A673 (cell line): Measurements from ENCODE around the gene VSTM2L.

Experiments used
- EZH2 ChIP-seq: fragments of 200-600 bp; sonication (generic); IDR thresholded peaks from 2 replicates; pipeline ENCODE4 v1.6.1; 2017; ENCODE audit warnings: borderline replicate concordance, low read depth, mild to moderate bottlenecking, mixed read lengths, antibody characterized with exemption, low read length; ENCODE audit not compliant: poor library complexity, severe bottlenecking
- TF ChIP-seq, protein P1 (sequence below): fragments of 300-800, 200-600 bp; sonication (generic); conservative IDR thresholded peaks from 2 replicates; pipeline ENCODE4 v1.5.1; 2017; ENCODE audit warnings: low read depth, mild to moderate bottlenecking, antibody characterized with exemption, low read length, moderate library complexity, mixed read lengths

DNA sequence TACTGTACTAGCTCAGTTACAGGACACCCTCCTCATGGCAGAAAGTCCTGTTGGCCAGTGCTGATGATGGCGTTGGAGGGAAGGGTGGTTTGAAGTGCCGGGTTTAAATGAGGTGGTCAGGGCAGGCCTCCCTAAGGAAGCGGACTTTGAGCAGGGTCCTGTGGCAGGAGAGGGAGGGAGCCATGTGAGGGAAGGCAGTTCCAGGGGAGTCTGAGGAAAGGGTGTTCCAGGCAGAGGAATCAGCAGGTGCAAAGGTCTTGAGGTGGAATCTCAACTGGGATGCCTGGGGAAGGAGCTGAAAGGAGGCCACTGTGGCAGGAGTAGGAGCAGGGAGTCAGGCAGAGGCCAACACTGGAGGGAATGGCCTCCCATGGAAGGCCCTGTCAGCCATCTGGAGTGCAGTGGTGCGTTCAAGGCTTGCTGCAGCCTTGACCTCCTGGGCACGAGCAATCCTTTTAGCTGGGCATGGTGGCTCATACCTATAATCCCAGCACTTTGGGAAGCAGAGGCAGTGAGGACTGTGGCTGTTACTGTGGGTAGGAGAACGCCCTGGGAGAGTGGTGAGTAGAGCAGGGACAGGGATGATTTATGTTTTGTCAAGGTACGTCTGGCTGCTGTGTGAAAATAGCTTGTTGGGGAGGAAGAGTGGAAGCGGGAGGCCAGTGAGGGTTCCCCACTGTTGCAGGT, 26.2 kb downstream of the VSTM2L start:
- TF ChIP-seq, protein P1, sequence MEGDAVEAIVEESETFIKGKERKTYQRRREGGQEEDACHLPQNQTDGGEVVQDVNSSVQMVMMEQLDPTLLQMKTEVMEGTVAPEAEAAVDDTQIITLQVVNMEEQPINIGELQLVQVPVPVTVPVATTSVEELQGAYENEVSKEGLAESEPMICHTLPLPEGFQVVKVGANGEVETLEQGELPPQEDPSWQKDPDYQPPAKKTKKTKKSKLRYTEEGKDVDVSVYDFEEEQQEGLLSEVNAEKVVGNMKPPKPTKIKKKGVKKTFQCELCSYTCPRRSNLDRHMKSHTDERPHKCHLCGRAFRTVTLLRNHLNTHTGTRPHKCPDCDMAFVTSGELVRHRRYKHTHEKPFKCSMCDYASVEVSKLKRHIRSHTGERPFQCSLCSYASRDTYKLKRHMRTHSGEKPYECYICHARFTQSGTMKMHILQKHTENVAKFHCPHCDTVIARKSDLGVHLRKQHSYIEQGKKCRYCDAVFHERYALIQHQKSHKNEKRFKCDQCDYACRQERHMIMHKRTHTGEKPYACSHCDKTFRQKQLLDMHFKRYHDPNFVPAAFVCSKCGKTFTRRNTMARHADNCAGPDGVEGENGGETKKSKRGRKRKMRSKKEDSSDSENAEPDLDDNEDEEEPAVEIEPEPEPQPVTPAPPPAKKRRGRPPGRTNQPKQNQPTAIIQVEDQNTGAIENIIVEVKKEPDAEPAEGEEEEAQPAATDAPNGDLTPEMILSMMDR: no peak
- no peak for TF ChIP-seq EZH2
